CD4-positive, alpha-beta T cell (primary cell): ENCODE results near the gene TBCA. TPM values are rescaled to one million over a fixed set of nuclear protein-coding genes. Genes with fewer than 3 reads are reported as not detected.
A peak's percentile ranks its signal among the peaks of the same experiment; 100 is the strongest.

Experiments
- ATAC-seq: fragments of 200-7000 bp; cut with Tn5 transposase; one replicate; pipeline ENCODE4 v1.10.0; 2022; ENCODE audit warnings: mild to moderate bottlenecking; ENCODE audit not compliant: poor library complexity
- CTCF ChIA-PET: fragments of 350-600 bp; sonication (Branson Sonifier 250); formaldehyde crosslinking; loops from one replicate; lab custom pipeline; 2021; ENCODE audit warnings: antibody characterized with exemption, inconsistent platforms; lab: Charles Lee
- POLR2A ChIA-PET: fragments of 350-600 bp; sonication (Branson Sonifier 250); formaldehyde crosslinking; loops from one replicate; lab custom pipeline; 2021; ENCODE audit warnings: antibody characterized with exemption, inconsistent platforms; lab: Charles Lee
- DNase-seq, 14 experiments: peaks; one replicate each; pipeline ENCODE4 v3.0.0-alpha.2; 2013 to 2020; ENCODE audit warnings: mixed read lengths in 2 of 14
- H3K27ac ChIP-seq, 2 donors: one replicate each; pipeline versions ENCODE4 v1.5.1 to v1.7.0; 2013; ENCODE audit warnings: low read length in 2 of 2, low read depth in 1 of 2, mild to moderate bottlenecking in 1 of 2
- H3K27me3 ChIP-seq, 2 experiments: 1 replicate in 1 of 2; 2 replicates in 1 of 2; pipeline versions ENCODE4 v1.6.1 to v1.7.0; 2013; ENCODE audit warnings: low read length in 2 of 2, control low read depth in 1 of 2, mild to moderate bottlenecking in 1 of 2, moderate library complexity in 1 of 2; ENCODE audit not compliant: insufficient read depth in 2 of 2, control insufficient read depth in 1 of 2
- H3K36me3 ChIP-seq: one replicate; pipeline ENCODE4 v1.6.1; 2013; ENCODE audit warnings: low read length, control low read depth; ENCODE audit not compliant: insufficient read depth
- H3K4me1 ChIP-seq: one replicate; pipeline ENCODE4 v1.6.1; 2013; ENCODE audit warnings: low read length, control low read depth; ENCODE audit not compliant: insufficient read depth
- H3K4me3 ChIP-seq: one replicate; pipeline ENCODE4 v1.5.1; 2013; ENCODE audit warnings: mild to moderate bottlenecking, low read length, moderate library complexity
- H3K9me3 ChIP-seq, 2 experiments: 1 replicate in 1 of 2; 2 replicates in 1 of 2; pipeline versions ENCODE4 v1.6.1 to v1.7.0; 2013; ENCODE audit warnings: low read length in 2 of 2, mild to moderate bottlenecking in 2 of 2, control low read depth in 1 of 2, moderate library complexity in 1 of 2; ENCODE audit not compliant: control insufficient read depth in 1 of 2, insufficient read depth in 1 of 2
- H3K27ac Mint-ChIP-seq: one replicate; pipeline ENCODE4 v1.8.0; 2020; ENCODE audit warnings: mixed read lengths
- H3K27me3 Mint-ChIP-seq: one replicate; pipeline ENCODE4 v1.8.0; 2021; ENCODE audit warnings: mixed read lengths
- H3K36me3 Mint-ChIP-seq: one replicate; pipeline ENCODE4 v1.8.0; 2021; ENCODE audit warnings: low read depth, mixed read lengths
- H3K4me1 Mint-ChIP-seq: one replicate; pipeline ENCODE4 v1.8.0; 2021; ENCODE audit warnings: low read depth, mixed read lengths
- H3K4me3 Mint-ChIP-seq: one replicate; pipeline ENCODE4 v1.8.0; 2020; ENCODE audit warnings: mild to moderate bottlenecking, mixed read lengths
- H3K9me3 Mint-ChIP-seq: one replicate; pipeline ENCODE4 v1.8.0; 2020; ENCODE audit warnings: mixed read lengths
- CTCF ChIP-seq: fragments of 200-600 bp; IDR thresholded peaks from one replicate; pipeline ENCODE4 v1.8.0; 2022; ENCODE audit warnings: antibody characterized with exemption, mild to moderate bottlenecking
- intact Hi-C, 2 experiments: fragments of 100-400 bp; cut with DNase I in 1 of 2; cut with micrococcal nuclease in 1 of 2; formaldehyde crosslinking; loops; one replicate each; pipeline versions ENCODE4 v1.15.1 to v1.9.0; 2023 to 2025; cut with DNase I, micrococcal nuclease
- total RNA-seq, 174 experiments: library from RNA in 2 of 174; stranded (reverse) in 2 of 174; gene quantifications; one replicate each; pipeline ENCODE4 v1.2.3 and lab custom pipeline; 2021 to 2026

Gene TBCA
- total RNA-seq, 2 experiments from 2014 or later: 72.0 to 72.9 TPM

GRCh38 chr5:77778398-77778797 is 2.3 kb upstream of the TBCA start:
- H3K9me3 Mint-ChIP-seq: no peaks in the 10 kb centered on the region
- no peaks in the 10 kb centered on the region for H3K9me3 ChIP-seq
- H3K4me3 Mint-ChIP-seq: peak overlapping the region; percentile 42
- ATAC-seq (no peak), DNase-seq (no peak)
- H3K36me3 Mint-ChIP-seq: peaks cover 26% of the 10 kb centered on the region
- peaks cover 3% of the 10 kb centered on the region for H3K36me3 ChIP-seq
- ChIA-PET CTCF (no interaction called here), POLR2A (no interaction called here)
- peaks cover 29% of the 10 kb centered on the region for H3K4me1 Mint-ChIP-seq
- no peak overlapping the region for H3K27ac Mint-ChIP-seq
- no peaks in the 10 kb centered on the region for H3K27me3 Mint-ChIP-seq
- intact Hi-C loops: loop anchor here (5.0 to 10.0 kb wide), 9 partner anchors 131 to 1836 kb away; partner anchors contain the start of genes AGGF1 (in 1 of the 2), AP3B1 (in 1 of the 2), HOMER1 (in 1 of the 2) and JMY (in 1 of the 2)
- no peak overlapping the region for H3K27ac ChIP-seq
- no peak for TF ChIP-seq CTCF
- no peaks in the 10 kb centered on the region for H3K27me3 ChIP-seq
- H3K4me1 ChIP-seq: peaks cover 27% of the 10 kb centered on the region
- H3K4me3 ChIP-seq: no peak overlapping the region

GRCh38 chr5:77777911-77778310 is 1.8 kb upstream of the TBCA start:
- CTCF ChIA-PET: no interaction called here
- H3K4me3 ChIP-seq: no peak overlapping the region
- Mint-ChIP-seq H3K36me3 (peaks cover 26% of the 10 kb centered on the region), H3K27me3 (no peaks in the 10 kb centered on the region), H3K9me3 (no peaks in the 10 kb centered on the region), H3K4me1 (peaks cover 34% of the 10 kb centered on the region), H3K27ac (peak overlapping the region; percentile 67), H3K4me3 (peak overlapping the region; percentile 62)
- intact Hi-C loops: loop anchor here (2.0 to 10.0 kb wide), 10 partner anchors 131 to 1837 kb away; partner anchors contain the start of genes AP3B1 (in 2 of the 2), AGGF1 (in 1 of the 2), HOMER1 (in 1 of the 2) and JMY (in 1 of the 2)
- TF ChIP-seq CTCF: no peak
- no peaks in the 10 kb centered on the region for H3K27me3 ChIP-seq
- peaks cover 29% of the 10 kb centered on the region for H3K4me1 ChIP-seq
- ATAC-seq (no peak), DNase-seq (no peak)
- POLR2A ChIA-PET: no interaction called here
- no peaks in the 10 kb centered on the region for H3K9me3 ChIP-seq
- H3K27ac ChIP-seq: no peak overlapping the region
- H3K36me3 ChIP-seq: peaks cover 4% of the 10 kb centered on the region

GRCh38 chr5:77777281-77777892 is 1.2 kb upstream of the TBCA start:
- no peak overlapping the region for H3K27ac ChIP-seq
- H3K4me1 Mint-ChIP-seq: peaks cover 39% of the 10 kb centered on the region
- H3K36me3 ChIP-seq: peaks cover 4% of the 10 kb centered on the region
- TF ChIP-seq CTCF: no peak
- H3K36me3 Mint-ChIP-seq: peaks cover 26% of the 10 kb centered on the region
- intact Hi-C loops: loop anchor here (2.0 to 10.0 kb wide), 10 partner anchors 130 to 1837 kb away; partner anchors contain the start of genes AP3B1 (in 2 of the 2), AGGF1 (in 1 of the 2), HOMER1 (in 1 of the 2) and JMY (in 1 of the 2)
- H3K4me3 ChIP-seq: no peak overlapping the region
- H3K4me1 ChIP-seq: peaks cover 29% of the 10 kb centered on the region
- no peaks in the 10 kb centered on the region for H3K9me3 ChIP-seq
- CTCF ChIA-PET: interaction anchor here (1.0 to 1.2 kb wide), 2 partner anchors 10 to 1207 kb away, joined by 3 read pairs; partner anchors contain the start of gene ARSB
- DNase-seq: no peak
- ATAC-seq: no peak
- POLR2A ChIA-PET: interaction anchor here (0.8 kb wide), 1 partner anchor 286 kb away, joined by 3 read pairs; the partner anchor contains the start of gene WDR41
- no peaks in the 10 kb centered on the region for H3K9me3 Mint-ChIP-seq
- H3K27me3 ChIP-seq: no peaks in the 10 kb centered on the region
- no peaks in the 10 kb centered on the region for H3K27me3 Mint-ChIP-seq
- H3K4me3 Mint-ChIP-seq: peak overlapping the region; percentile 94
- H3K27ac Mint-ChIP-seq: peak overlapping the region; percentile 67
